T-helper 22 cell (primary cell): ENCODE data around the gene CELSR1.

Experiments used
- DNase-seq: peaks from one replicate; pipeline ENCODE4 v3.0.0-alpha.2; 2020; ENCODE audit warnings: low read depth

The CELSR1 gene

GRCh38 chr22:46551321-46551720 is 13.9 kb upstream of the CELSR1 start:
- DNase-seq, result no peak

- DNase-seq, result no peak
Observed at GRCh38 chr22:46549971-46550641, 12.7 kb upstream of the CELSR1 start.

DNA sequence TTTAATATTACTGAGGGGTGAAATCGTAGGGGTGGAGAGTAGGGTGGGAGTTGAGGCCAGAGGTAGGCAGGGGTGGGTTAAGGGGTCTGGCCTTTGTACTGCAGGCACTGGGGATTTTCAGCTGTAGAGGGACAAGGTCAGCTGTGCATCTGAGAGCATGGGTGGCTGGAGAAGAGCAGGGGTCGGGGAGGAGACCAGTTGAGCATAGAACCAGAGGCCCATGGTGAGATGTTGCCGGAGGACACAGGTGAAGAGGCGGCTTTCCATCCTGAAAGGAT is 12.1 kb upstream of the CELSR1 start:
- DNase-seq, result no peak

- no peak for DNase-seq
Observed at GRCh38 chr22:46547883-46548244, 10.4 kb upstream of the CELSR1 start.

GRCh38 chr22:46547179-46547882 is 9.9 kb upstream of the CELSR1 start:
- DNase-seq, result no peak

DNA sequence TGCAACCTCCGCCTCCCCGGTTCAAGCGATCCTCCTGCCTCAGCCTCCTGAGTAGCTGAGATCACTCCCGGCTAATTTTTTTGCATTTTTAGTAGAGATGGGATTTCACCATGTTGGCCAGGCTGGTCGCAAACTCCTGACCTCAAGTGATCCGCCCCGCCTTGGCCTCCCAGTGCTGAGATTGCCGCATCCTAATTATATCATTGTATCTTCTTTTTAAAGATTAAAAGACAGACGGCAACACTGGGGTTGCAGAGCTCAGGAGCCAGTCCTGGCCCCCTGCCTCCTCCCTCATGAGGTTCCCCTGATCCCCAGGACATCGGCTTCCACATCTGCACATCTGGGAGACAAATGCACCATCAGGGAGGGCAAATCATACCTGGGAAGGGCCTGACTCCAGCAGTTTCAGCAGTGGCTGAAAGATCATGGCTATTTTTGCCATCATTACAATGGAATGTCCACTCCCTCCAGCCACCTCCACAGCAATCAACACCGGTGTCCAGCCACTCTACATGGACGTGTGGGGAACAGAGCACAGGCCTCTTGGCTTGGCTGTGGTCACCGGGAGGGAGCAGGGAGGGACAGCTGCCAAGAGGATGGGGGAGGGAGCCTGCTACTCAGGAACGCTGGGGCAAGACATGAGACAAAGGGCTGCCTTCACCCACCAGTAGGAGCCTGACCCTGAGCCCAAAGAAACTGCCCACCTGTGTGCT is 9.2 kb upstream of the CELSR1 start:
- DNase-seq, result no peak

- DNase-seq, result no peak
Observed at GRCh38 chr22:46545086-46545792, 7.8 kb upstream of the CELSR1 start.

DNA sequence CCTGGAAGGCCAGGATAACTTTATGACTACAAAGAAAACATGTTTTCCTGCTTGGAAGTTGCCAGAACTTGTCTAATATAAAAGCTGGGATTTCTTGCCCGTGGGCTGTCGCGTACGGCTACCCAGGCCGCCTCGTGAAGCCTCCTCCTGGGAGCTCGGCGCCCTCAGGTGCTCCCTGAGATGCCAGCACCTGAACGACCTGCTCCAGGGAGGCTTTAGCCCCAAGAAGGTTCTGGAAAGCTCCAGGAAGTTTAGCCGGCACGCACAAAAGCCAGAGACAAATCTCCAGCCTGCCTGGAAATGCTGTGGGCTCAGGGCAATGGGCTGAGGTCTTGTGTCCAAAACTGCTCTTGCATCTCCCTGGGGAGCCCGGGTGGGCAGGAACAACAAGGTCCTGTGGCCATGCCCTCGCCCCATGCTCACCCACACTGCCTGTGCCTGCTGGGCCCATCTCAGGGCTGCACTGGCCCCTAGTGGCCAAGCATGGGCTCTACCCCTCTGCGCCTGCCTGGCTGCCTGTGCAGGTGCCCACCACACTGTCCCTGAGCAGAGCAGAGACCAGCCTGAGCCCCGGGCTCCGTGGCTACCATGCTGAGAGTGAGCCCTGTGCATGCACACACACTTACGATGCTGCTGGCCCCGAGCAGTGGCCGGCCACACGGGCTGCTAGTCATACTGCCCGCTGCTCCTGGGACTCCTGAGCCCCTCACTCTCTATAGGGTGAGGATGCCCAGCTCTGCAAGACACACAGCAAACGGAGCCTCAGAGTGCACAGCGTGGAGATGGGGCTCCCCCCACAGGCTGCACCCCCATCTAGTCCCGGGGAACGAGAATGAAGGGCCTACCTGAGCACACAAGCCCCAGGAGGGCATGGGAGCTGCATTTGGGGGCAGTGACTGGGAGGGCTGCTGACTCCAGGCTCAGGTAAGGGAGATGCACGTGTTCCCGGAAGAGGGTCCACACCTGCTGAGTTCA is 4.9 kb upstream of the CELSR1 start:
- DNase-seq, result peak; percentile 14

DNA sequence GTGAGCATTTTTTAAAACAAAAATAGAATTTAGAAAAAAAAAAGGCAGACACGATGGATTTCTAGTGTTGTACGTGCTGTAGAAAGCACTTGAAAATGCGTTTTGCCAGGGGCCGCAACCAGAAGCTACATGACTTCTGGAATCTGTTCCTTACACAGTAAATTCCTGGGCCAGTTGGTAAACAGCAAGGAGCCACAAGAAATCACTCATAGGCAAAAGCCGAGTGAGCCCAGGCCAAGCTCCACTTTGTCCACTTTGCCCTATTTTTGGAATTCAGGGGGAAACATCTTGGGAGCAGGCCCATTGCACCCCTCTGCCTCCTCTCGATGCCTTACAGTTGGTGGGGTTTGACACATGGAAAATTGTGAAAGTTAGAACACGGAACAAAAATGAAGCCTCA is 4.1 kb upstream of the CELSR1 start:
- DNase-seq, result no peak

DNA sequence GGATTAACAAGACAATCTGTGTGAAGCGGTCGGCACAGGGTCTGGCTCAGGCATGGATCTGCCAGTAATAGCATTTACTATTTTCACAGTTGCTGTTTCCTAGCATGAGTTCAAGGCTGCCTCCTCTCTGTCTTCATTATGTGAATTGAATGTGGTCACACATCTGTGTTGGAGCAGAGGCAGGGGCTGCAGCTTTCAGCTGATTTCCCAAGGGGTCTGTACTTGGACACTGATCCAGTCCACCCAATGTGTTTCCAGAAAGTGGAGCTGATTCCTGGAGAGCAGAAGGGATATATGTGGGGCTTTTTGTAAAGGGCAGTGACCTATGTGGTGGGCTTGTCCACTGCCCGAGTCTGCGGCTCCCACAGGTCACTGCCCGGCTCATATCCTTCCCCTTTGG is 3.5 kb upstream of the CELSR1 start:
- no peak for DNase-seq

DNA sequence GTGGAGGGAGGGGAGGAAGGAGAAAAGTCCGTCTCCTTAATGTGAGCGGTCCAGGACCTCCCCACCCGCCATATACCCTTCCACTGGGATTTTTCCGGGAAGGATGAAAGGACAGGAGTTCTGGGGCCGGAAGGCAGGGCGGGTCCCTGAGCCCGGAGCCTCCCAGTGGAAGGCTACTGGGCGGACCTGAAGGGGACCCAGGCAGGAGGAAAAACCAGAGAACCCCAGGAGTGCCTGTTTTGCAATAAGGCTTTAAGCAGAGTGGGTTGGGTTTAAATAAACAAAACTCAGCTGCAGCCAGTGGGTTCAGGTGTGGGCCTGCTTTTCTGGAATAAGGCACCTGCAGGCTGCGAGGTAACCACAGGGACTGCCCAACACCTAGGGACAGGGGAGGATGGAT is 1.7 kb upstream of the CELSR1 start:
- no peak for DNase-seq

DNA sequence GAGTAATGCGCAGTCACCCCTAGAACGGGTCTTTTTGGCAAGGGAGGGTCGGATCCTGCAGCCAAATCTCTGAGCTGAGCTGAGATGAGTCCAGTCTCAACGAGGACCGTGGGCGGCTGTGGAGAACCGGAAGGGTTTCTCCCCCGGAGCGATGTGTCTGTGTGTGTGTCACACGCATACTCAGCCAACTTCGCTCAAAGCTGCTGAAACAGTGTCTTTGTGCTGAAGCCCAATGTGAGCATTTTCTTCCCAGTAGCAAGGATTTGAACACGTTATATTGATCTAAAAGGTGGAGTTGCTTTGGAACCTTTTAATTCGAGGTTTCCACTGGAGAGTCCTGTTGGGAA is 1.4 kb upstream of the CELSR1 start:
- no peak for DNase-seq

GRCh38 chr22:46537946-46538813 is 760 bp upstream of the CELSR1 start:
- DNase-seq, result no peak

DNA sequence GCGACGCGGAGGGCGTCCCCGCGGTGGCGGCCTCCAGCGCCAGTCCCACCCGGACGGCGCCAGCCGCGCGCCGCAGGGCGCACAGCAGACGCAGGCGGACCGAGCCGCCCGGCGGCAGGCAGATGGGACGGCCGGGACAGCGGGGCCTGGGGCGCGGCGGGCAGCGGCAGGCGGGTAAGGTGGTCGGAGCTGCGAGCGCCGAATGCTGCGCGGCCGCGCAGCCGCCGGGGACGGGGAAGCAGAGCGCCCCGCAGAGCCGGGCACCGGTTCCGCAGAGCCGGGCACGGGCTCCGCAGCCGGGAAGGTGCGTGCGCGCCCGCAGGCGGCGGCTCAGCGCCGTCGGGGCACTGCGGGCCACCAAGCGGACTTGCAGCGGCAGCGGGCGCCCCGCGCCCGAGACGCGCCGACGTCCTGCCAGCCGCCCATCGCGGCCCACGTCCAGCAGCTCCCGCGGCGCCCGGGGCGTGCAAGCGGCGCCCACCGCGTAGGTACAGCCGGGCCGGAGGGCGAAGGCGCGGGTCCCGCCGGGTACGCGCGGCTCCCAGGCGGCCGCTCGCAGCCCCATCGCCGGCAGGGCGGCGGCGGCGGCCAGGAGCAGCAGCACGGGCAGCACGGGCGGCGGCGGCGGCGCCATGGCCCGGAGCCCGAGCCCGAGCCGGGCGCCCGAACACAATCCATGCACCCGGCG is 739 bp downstream of the CELSR1 start:
- no peak for DNase-seq

DNA sequence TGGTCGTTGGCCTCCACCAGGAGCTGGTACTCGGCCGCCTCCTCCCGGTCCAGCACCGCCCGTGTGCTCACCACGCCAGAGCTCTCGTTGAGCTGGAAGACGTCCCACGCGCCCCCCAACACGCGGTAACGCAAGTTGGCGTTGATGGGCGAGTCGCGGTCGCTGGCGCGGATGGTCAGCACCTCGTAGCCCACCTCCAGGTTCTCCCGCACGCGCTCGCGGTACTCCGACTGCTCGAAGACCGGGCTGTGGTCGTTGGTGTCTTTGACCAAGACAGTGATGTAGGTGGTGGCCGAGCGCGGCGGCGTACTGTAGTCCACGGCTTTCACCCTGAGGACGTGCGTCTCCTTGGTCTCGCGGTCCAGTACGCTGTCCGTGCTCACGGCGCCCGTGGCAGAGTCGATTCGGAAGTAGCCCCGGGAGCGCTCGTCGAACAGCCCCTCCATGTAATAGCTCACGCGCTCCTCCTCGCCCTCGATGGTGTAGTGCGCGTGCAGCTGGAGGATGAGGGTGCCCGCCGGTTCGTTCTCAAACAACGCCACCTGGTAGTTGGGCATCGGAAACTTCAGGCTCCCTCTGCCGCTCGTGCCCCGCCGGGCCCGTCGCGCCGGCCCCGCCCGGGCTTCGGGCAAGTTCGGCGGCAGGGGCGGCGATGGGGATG is 1.4 kb downstream of the CELSR1 start:
- DNase-seq, result no peak

DNA sequence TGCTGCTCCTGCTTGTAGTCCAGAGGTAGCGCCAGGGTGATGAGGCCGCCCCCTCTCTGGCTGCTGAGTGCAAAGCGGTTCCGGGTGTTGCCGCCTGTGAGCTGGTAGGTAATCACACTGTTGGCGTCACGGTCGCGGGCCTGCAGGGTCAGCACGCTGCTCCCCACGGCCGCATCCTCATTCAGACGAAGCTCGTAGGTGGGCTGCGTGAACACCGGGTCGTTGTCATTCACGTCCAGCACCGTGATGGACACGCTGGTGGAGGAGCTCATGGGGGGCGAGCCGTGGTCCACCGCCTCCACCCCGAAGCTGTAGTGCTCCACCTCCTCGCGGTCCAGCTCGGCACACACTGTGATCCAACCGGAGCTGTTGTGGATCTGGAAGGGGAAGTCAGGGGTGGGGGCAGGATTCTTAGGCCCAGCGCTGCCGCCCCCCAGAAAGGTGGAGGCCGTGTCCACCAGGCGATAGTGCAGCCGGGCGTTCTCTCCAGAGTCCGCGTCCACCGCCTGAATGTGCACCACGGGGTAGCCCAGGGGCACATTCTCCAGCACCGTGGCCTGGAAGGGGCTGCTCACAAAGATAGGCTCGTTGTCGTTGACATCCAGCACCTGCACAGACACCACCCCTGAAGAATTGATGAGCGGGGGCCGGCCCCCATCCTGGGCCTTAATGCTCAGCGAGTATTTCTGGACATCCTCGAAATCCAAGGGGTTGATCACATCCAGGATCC is 2.4 kb downstream of the CELSR1 start:
- no peak for DNase-seq

DNA sequence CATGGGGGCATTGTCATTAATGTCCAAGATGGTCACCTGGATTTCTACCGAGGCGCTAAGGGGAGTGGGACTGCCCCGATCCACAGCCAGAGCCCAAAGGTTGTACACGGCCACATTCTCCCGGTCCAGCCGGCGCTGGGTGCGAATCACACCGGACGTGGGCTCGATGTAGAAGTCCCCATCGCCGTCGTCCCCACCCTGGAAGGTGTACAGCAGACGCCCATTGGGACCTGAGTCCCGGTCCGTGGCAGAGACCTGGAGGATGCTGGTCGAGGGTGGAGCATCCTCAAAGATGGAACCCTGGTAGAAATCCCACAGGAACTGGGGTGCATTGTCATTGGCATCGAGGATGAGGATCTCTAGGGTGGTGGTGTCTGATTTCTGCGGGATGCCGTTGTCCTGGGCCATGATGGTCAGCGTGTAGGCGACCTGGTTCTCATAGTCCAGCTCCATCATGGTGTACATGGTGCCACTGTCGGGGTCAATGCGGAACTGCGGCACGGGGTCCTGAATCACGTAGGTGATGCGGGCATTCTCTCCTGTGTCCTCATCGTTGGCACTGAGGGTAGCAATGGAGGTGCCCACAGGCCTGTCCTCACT is 3.1 kb downstream of the CELSR1 start:
- DNase-seq, result no peak

DNA sequence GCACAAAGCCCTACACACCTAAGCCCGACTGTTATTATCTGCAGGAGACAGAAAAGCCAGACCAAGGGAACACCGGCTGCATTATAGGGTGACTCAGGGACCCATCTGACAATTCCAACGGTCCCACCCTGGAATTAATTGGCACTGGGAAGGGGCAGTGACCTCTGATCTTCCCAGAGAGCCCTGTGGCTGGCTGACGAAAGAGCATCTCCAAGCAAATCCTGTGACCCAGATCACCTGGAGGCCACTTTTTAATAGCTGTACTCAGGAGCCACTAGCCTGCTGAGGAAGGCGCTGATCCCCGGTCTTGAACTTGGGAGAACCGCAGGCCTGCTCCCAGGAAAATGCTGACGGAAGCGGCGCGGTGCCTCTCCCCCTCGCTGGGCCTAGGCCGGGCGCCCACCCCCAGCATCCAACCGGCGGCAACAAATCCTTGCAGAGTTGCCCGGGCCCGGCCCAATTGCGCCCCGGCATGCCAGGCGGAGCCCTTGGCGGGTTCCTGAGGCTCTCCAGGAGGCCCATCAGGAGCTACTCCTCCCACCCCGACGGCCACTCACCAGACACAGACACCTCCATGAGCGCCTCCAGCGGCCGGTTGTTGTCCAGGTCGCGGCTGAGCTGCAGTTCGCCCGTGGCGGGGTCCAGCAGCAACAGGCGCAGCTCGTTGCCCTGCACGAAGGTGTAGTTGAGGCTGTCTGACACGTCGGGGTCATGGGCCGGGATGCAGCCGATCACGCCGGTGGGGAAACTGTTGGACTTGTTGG is 4.2 kb downstream of the CELSR1 start:
- DNase-seq, result no peak
